NCI-H1694 (cell line): Measurements from ENCODE around the gene GJA10.
"Not testable (repeated sequence)": the region's sequence is repeated elsewhere in the genome, so short reads cannot be mapped to it uniquely, and the experiment has no call there.

ENCODE experiments used
- DNase-seq: peaks from one replicate; lab custom pipeline; 2025; lab: John Stamatoyannopoulos, UW

The GJA10 gene

GRCh38 chr6:89894169-89894568 lies at the start of gene GJA10:
Gene GJA10 (plus strand): TSS chr6:89894469. CDS start chr6:89894469, 0 bp downstream.
- DNase-seq = no peak

GRCh38 chr6:89847513-89847912 lies 46.8 kb upstream of the GJA10 start:
- not testable (repeated sequence) for DNase-seq

- DNase-seq = no peak
Observed at GRCh38 chr6:89853068-89853467, 41.2 kb upstream of the GJA10 start.

GRCh38 chr6:89858041-89858440 lies 36.2 kb upstream of the GJA10 start:
- no peak for DNase-seq

- DNase-seq = no peak
Observed at GRCh38 chr6:89859744-89860143, 34.5 kb upstream of the GJA10 start.

- no peak for DNase-seq
Observed at GRCh38 chr6:89862273-89862672, 32.0 kb upstream of the GJA10 start.

GRCh38 chr6:89862698-89863097 lies 31.6 kb upstream of the GJA10 start:
- DNase-seq = no peak

- no peak for DNase-seq
Observed at GRCh38 chr6:89866024-89866678, 28.1 kb upstream of the GJA10 start.

- DNase-seq = no peak
Observed at GRCh38 chr6:89873721-89874120, 20.5 kb upstream of the GJA10 start.

GRCh38 chr6:89874438-89874837 lies 19.8 kb upstream of the GJA10 start:
- DNase-seq = no peak

- DNase-seq = no peak
Observed at GRCh38 chr6:89886378-89887120, 7.7 kb upstream of the GJA10 start.

GRCh38 chr6:89887452-89888137 lies 6.7 kb upstream of the GJA10 start:
- no peak for DNase-seq

- no peak for DNase-seq
Observed at GRCh38 chr6:89888138-89888514, 6.1 kb upstream of the GJA10 start.

GRCh38 chr6:89888871-89889270 lies 5.4 kb upstream of the GJA10 start:
- no peak for DNase-seq

GRCh38 chr6:89890845-89891528 lies 3.3 kb upstream of the GJA10 start:
- not testable (repeated sequence) for DNase-seq

GRCh38 chr6:89892577-89892976 lies 1.7 kb upstream of the GJA10 start:
- not testable (repeated sequence) for DNase-seq

- no peak for DNase-seq
Observed at GRCh38 chr6:89895276-89895874, 1.1 kb downstream of the GJA10 start.

GRCh38 chr6:89910001-89910901 lies 16.0 kb downstream of the GJA10 start:
- not testable (repeated sequence) for DNase-seq

GRCh38 chr6:89910902-89911240 lies 16.6 kb downstream of the GJA10 start:
- DNase-seq = no peak

GRCh38 chr6:89916136-89916920 lies 22.1 kb downstream of the GJA10 start:
- DNase-seq = no peak
